ACHN (cell line): ENCODE measurements around the gene TLE1.
"Not testable (repeated sequence)": the region's sequence is repeated elsewhere in the genome, so short reads cannot be mapped to it uniquely, and the experiment has no call there.

Experiments used
- DNase-seq: peaks from one replicate; pipeline ENCODE4 v3.0.0-alpha.2; 2015
- in situ Hi-C: cut with HindIII; loops from 2 replicates; pipeline ENCODE4 v1.10.0; 2017; ENCODE audit warnings: low sequenced_read_pairs, low pct_ligation_motif_present, low pct_unique_long_range_greater_than_20kb

TLE1 gene

DNA sequence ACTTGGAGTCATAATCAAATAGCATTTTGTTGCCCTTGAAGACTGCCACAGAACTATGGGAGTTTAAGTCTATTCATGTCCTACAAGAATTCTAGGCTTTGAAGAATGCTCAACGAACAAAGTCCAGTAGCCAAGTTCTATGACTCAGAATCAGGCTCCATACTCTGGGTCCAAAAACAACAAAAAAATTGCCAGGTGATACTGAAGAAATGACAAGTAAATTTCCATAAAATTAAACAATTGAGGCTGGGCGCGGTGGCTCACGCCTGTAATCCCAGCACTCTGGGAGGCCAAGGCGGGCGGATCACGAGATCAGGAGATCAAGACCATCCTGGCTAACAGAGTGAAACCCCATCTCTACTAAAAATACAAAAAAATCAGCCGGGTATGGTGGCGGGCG lies 94.1 kb downstream of the TLE1 start:
- in situ Hi-C loops, DNase-seq: not testable (repeated sequence)

DNA sequence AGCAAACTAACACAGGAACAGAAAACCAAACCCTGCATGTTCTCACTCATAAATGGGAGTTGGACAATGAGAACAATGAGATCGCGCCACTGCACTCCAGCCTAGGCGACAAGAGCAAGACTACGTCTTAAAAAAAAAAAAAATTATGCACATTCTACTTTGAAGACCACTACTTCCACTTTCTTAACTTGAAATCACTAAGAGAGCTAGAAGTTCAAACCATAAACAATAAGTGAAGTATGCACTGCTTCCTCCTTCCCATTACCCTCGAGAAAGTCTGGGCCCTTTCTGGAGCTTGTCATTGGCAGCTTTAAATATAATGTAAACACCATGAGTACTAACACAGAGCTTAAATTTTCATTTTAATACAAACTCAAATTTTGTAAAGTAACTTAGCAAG lies 94.9 kb downstream of the TLE1 start:
- in situ Hi-C loops = no loop called here

DNA sequence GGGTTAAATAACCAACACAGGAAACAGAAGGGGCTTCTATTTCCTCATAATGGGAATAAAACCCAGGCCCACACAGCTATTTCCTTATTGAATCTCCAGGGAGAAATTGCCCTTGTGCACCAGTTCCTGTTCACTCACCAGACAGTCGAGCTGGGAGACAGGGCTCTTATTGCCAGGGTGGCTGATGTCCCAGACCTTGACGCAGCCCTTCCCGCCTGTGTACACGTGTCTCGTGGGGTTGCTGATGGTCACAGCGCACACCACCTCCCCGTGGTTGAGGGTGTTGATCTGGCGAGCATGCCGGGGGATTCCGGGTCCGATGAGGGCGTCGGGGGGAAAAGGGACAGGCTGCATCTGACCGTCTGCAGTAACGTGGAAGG lies 96.5 kb downstream of the TLE1 start:
- in situ Hi-C loops = no loop called here
- DNase-seq = no peak

More for the DNA sequence above, 94.9 kb downstream of the TLE1 start:
- no peak for DNase-seq

DNA sequence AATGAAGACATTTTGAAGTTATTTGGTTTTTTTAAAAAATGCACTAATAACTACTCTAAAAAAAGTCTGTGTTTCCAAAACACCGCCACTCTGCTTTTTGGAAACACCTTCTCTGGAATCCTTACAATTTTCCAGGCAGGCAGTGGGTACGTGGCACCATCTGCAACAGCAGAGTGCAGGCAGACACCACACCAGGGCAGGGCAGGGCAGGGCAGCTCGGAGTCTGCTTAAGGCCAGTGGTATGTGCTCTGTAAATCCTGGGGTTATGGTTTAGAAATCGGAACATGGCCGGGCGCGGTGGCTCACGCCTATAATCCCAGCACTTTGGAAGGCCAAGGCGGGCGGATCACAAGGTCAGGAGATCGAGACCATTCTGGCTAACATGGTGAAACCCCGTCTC lies 97.6 kb downstream of the TLE1 start:
- DNase-seq = no peak
- in situ Hi-C loops = no loop called here

DNA sequence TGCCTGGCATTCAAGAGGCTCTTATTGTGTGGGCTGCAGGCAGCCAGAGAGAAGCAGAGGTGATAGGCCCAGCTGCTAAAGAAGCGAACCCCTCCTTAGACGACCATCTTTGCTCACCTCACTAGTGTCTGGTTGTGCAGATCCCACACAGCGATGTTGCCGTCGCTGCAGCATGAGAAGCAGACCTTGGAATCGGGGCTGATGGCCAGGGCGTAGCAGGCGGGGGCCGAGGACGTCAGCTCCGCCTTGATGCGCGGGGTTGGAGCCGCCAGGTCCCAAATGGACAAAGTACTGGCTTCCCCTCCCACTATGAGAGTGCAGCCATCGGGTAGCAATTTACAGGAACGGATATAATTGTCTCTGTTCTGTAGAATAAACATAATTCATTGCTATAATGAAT lies 98.7 kb downstream of the TLE1 start:
- in situ Hi-C loops = no loop called here

DNA sequence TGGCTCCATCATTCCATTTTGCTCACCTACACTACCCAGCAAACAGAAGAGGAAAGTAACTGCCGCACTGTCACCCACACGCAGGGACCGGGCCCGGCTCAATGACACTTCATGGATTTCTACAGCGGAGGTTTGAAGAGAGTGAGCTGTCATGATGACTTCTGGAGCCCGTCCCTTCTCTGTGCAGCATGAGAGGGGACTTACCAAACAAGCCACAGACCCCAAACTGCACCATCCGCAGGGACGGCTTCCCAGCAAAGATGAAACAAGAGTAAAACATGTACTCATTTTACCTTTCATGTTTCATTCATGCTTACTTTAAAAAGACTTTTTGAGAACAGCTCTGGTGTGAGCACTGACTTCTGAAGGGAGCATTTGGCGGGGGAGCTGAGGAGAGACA lies 99.5 kb downstream of the TLE1 start:
- in situ Hi-C loops = no loop called here
- no peak for DNase-seq

More for the DNA sequence above, 98.7 kb downstream of the TLE1 start:
- no peak for DNase-seq

DNA sequence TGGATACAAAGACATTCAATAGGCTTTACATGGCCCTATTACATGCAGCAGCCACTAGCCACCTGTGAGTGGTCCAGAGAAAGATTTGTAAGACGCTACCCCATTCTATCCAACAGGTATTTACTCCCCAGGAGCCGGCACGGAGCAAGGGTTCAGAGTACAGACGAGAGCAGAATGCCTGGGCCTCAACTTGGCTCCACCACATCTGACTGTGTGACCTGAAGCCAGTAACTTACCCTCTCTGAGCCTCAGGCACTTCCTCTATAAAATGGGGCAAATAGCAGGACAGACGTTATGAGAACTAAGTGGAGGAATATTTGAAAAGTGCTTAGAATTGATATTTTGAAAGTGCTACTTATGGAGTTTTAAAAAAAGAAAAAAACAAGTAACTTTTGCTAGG lies 100.0 kb downstream of the TLE1 start:
- no peak for DNase-seq
- in situ Hi-C loops = no loop called here

DNA sequence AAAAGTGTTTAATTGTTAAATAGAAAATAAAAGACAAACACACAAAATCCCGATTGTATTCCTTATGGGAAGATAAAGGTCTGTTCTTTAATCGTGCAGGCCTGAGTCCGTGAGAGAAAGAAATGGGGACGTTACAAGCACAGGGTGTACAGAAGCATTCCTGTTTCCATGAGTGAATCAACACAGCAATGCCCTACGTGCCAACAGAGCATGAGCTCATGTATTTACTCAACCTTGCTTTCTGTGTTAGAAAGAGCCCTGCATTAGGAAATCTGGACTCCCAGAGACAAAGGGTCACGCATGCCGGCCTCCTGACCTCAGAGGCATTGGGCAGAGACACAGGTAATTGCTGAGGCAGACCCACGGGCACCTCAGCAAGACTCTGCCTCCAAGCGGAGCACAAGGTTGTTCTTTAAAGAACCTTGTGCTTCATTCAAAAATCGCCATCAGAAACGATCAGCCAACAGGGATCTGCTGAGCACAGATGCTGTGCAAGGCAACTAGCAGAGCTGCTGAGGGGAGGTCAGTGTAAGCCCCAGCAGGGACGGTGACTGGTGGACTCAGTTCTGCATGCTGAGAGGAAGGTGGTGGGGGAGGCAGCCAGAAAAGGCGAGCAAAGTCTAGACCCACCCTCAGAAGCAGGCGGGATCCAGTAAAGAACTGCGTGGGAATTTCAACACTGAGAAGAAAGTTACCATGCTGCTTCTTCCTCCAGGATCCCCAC lies 101.0 kb downstream of the TLE1 start:
- DNase-seq = peak; percentile 89
- in situ Hi-C loops = no loop called here

DNA sequence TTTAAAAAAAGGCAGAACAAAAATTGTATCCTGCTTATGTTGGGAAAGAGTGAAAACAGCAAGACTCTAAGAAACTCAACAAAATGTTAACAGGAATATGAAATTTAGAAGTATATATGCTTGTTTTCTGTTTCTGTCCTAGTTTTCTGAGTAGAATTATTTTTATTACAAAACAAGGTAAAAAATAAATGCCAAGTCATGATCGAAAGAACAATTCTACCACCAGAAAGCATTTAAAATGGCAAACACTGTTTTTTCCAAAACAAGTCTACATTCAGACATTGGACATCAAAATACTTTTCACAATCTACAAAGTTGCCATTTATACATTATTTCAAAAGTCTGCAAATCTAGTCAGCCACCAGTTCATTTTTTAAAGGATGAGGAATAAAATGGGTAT lies 102.6 kb downstream of the TLE1 start:
- in situ Hi-C loops = no loop called here
- DNase-seq = no peak

DNA sequence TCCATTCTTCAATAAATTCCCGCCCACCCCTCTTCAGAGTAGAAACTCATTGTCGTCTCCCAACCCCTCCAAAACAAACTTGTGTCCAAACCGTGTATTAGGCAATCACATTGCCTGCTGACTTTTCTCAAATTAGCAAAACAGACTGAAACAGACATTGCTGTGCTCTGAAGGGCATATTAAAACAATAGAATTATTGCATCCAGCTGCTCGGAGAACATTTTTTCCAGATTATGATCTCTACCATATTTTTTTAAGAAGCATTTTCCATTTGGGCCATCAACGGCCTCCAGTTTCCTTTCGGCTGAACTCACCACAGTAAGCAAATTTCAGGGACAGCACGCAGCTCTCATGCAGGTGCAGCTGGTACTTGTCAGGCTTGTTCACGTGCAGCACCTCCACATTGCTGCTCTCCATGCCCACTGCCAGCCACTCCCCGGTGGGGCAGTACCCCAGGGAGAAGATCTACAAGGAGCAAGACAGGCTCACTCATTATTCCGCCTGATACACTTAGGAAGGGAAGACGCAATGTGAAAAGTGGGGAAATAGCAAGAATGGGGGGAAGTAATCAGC lies 104.1 kb downstream of the TLE1 start:
- in situ Hi-C loops = no loop called here
- DNase-seq = no peak

DNA sequence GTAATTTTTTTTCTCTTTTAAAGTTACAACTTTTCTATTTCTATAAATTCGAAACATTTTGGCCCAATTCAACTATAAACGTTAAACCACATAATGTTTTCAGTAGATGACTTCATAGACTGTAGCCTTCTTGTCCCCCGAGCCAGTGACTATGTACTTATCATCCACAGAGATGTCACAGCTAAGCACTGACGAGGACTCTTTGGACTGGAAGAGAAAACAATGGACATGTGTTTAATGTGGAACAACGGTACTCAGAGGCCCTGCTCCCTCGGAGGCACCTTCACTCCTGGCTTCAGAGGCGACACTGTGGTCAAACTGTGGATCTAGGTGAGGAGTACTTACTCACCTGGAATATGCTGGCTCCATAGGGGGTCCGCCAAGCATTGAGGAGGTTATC lies 105.2 kb downstream of the TLE1 start:
- DNase-seq = no peak
- in situ Hi-C loops = no loop called here

DNA sequence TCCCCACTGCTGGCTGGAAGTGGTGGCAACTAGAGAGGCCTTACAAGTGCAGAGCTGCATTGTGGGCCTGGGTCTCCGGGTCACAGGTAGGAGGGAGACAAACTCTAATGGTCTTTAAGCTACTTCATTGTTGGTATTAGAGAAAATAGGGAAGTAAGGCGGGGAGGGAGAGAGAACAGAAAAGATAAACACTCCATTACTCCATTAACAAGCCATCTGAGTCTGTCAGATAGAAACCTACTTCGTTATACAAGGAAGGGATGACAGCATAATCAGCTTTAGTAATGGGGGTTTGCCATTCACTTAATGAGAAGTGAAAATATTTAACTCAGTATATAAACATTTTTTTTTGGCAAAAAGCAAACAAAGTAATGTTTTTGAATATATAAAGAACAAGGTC lies 107.4 kb downstream of the TLE1 start:
- DNase-seq = no peak
- in situ Hi-C loops = no loop called here

DNA sequence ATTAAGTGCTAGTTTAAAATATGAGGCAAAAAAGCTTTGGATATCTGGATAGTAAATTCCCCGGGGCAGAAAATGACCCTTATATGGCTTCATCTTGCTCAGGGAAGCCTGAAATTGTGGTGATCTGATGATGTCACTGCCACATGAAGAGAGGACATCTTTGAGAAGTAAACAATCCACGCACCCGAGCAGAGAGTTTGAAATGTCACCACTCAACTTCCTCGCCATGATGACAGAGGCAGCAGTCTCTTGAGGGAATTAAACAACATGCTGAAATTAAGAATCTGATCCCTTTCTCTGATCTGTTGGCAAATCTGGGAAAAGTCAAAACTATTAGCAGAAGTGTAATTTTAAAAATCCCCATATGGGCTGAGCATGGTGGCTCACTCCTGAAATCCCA lies 110.0 kb downstream of the TLE1 start:
- DNase-seq = no peak
- in situ Hi-C loops = no loop called here

DNA sequence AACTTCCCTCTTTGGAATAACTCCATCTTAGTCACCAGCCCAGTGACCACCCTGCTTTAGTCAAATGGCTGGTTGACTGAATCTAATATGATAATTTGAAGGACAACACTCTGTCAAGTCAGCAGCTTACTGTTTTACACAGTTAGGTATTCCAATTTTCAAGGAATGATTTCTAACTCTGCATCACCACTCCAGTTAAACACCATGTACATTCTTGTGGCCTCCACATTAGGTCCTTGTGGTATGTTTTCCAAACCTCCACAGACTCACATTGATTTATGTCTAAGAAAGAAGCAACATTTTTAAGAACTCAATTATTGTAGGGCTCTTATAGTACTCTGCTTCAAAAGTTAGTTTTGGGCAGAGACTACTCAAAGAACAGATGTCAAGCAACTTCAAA lies 110.7 kb downstream of the TLE1 start:
- in situ Hi-C loops = no loop called here
- peak; percentile 26 for DNase-seq

DNA sequence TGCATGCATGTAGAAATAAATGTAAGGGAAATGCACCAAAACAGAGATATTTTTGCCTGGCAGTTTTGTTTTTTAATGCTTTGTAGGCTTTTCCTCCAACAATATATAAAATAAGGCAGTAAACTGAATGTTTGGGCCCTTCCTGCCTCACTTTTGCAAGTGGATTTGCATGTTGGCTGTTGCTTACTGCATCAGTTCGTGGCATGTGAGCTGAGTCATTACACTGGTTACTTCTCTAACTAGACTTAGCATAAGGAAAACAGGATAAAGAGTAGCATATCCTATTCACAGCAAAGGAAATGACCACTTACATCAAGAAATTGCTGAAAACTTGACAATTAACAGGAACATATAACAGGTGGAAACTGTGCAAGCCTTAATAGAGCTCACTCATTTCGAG lies 113.4 kb downstream of the TLE1 start:
- DNase-seq = no peak
- in situ Hi-C loops = no loop called here

DNA sequence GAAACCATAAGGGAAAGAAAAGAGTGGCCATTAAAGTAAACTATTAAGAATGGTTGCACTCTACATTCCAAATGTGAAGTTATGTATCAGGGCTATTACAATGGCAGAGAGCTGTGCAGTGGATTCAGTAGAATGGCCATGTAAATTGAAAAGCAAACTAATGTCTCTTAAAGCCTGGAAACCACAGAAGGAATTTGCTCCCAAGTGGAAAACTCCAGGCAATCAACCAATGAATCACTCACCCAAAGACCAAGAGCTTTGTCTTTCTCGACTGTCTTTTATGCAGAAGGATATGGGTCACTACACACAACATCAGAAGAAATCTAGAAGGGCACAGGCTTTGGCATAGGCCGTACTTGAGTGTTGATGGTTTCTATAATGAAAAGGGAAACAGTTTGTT lies 114.9 kb downstream of the TLE1 start:
- peak; percentile 89 for DNase-seq
- in situ Hi-C loops = no loop called here

DNA sequence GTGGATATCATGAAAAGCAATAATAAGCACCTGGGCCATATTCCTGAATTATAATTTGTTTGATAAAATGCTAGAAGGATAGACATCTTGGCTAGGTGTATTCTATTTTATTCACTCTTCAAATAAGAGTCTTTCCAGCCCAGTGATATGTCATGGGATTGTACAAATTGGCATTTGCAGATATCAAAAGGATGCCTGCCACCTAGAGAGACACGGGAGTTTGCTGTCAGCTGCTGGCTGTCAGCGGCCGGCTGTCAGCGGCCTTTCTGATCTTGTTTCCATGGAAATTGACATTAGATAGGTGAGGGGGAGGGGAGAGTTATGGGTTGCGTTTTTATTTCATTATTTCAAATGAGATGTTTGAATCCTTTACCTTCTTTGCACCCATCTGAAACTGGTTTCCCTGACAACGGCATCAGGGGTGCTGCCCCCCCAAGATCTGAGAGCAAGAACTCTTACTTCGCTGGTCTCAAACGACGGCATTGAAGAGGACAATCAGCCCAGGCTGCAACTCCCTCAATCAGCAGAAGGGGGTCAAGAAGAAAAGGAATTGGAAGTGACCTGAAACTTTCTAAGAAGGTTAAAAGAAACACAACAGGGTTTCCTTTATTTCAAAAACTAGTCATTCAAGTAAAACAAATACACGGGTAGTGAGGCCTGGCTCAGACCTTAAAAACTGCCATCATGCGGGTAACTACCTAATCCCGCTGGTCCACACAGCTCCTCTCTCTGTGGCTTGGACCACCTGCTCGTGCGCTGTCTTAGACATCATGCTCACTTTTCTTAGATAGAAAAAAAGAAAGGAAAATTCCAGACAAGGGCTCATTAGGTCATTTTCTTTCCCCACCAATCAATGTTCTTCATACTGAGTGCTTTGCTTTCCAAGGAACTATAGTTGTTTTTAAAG lies 115.7 kb downstream of the TLE1 start:
- in situ Hi-C loops = no loop called here
- peak; percentile 6 for DNase-seq

DNA sequence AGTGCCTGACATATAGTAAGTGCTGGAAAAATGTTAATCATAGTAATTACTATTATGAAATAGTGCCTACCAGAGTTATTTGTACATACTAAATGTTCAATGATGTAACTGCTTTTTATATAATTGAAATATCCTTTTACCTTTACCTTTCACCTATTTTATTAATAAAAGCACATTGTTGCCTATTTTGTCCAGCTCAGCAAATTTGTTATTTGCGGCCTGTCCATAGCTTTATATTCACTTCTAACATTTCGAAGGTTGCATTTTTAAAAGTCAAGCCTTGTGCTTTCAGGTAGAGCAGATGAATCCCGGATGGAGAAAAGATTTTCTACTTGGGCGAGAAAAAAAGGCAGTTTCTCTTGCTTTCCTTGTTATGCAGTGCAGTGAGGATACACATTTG lies 119.3 kb downstream of the TLE1 start:
- no peak for DNase-seq
- in situ Hi-C loops = no loop called here

DNA sequence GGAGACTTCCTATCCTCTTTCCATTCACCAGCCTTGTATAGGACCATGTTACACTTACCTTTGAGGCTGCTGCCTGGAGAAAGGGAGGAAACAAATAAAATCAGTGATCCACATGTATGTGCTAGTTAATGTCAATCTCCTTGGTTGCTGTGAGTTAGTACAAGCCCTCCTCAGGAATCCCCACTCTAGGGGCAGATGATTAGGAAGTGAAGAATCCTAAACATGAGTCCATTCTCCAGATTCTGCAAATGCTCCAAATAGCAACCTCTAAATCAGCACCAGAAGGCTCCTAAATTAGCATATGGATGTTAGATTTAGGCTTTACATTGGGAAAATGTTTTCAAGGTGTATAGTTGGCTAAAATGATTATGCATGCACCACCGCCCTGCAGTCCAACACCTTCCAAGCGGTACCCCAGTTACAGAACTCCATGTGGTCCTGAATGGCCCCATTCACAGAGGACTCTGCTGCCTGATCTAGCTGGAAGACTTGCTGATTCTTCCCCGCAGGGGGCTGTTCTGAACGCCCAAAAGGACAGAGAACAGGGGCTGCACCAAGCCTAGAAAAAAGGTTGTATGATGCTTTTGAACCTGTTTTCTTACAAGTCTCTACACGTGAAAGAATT lies 123.2 kb downstream of the TLE1 start:
- in situ Hi-C loops = no loop called here
- no peak for DNase-seq
